Activated naive CD8-positive, alpha-beta T cell treated with anti-CD3 and anti-CD28 coated beads for 36 hours (primary cell): ENCODE measurements around the gene GPR179. TPM values are rescaled to one million over a fixed set of nuclear protein-coding genes. Genes with fewer than 3 reads are reported as not detected.

Experiments used
- DNase-seq: peaks from one replicate; pipeline ENCODE4 v3.0.0; 2021
- H3K27ac Mint-ChIP-seq: one replicate; pipeline ENCODE4 v1.8.0; 2022; ENCODE audit warnings: mild to moderate bottlenecking, moderate library complexity, mixed read lengths
- H3K27me3 Mint-ChIP-seq: one replicate; pipeline ENCODE4 v1.8.0; 2022; ENCODE audit warnings: mild to moderate bottlenecking, mixed read lengths
- H3K36me3 Mint-ChIP-seq: one replicate; pipeline ENCODE4 v1.8.0; 2021; ENCODE audit warnings: mild to moderate bottlenecking, mixed read lengths
- H3K4me1 Mint-ChIP-seq: one replicate; pipeline ENCODE4 v1.8.0; 2021; ENCODE audit warnings: mixed read lengths
- H3K4me3 Mint-ChIP-seq: one replicate; pipeline ENCODE4 v1.8.0; 2022; ENCODE audit warnings: mild to moderate bottlenecking, moderate library complexity, mixed read lengths
- H3K9me3 Mint-ChIP-seq: one replicate; pipeline ENCODE4 v1.8.0; 2022; ENCODE audit warnings: mixed read lengths
- total RNA-seq, 2 experiments: library from RNA; stranded (reverse); gene quantifications; one replicate each; pipeline ENCODE4 v1.2.3, GENCODE V29; 2021

GPR179 gene, protein sequence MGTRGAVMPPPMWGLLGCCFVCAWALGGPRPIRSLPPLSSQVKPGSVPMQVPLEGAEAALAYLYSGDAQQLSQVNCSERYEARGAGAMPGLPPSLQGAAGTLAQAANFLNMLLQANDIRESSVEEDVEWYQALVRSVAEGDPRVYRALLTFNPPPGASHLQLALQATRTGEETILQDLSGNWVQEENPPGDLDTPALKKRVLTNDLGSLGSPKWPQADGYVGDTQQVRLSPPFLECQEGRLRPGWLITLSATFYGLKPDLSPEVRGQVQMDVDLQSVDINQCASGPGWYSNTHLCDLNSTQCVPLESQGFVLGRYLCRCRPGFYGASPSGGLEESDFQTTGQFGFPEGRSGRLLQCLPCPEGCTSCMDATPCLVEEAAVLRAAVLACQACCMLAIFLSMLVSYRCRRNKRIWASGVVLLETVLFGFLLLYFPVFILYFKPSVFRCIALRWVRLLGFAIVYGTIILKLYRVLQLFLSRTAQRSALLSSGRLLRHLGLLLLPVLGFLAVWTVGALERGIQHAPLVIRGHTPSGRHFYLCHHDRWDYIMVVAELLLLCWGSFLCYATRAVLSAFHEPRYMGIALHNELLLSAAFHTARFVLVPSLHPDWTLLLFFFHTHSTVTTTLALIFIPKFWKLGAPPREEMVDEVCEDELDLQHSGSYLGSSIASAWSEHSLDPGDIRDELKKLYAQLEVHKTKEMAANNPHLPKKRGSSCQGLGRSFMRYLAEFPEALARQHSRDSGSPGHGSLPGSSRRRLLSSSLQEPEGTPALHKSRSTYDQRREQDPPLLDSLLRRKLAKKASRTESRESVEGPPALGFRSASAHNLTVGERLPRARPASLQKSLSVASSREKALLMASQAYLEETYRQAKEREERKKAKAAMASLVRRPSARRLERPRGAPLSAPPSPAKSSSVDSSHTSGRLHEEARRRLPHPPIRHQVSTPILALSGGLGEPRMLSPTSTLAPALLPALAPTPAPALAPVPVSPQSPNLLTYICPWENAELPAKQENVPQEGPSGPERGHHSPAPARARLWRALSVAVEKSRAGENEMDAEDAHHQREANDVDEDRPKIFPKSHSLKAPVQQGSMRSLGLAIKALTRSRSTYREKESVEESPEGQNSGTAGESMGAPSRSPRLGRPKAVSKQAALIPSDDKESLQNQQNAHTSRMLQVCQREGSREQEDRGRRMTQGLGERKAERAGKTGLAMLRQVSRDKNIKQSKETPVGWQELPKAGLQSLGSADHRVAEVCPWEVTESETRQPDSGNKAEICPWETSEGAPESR (N-terminal part only)
- total RNA-seq, result under 1 TPM; 0.23 to 0.34 TPM

DNA sequence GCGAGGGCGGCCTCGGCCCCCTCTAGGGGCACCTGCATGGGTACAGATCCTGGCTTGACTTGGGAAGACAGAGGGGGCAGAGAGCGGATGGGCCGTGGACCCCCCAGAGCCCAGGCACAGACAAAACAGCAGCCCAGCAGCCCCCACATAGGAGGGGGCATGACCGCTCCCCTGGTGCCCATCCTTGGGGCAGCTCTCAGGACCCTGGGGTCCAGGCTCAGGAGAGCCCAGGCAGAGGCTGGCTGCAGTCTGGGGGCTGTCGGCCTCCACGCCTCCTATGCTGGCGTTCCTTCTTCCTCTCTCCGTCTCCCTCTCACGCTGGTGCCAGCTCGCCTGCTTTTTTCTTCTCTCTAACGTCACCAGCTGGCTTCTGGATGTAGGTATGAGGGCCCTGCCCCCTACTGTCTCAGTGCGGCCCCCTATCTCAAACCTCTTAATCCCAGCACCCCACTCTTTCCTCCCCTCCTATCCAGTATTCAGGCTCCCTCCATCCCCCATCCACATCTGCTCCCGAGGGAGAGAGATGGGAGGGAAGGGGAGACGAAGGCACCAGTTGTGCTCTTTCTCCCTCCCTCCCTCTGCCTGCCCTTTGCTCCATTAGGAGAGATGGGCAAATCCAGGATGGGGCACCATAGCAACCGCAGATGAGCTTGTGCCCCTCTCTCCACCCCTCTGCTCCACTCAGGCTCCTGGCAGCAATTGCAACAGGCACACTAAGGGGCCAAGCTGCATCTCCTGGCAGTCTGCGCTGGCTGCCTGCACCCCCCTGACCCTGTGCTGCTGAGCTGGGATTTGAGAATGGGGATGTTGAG is at the start of gene GPR179:
Gene GPR179 (minus strand): TSS at position 349 of the 812 bp plus-strand sequence. CDS start 167 bp downstream, at position 182.
- H3K4me3 Mint-ChIP-seq, result no peak within 1 kb of the TSS
- H3K27me3 Mint-ChIP-seq, result no peaks in the 10 kb centered on the region
- peaks cover 1% of the 10 kb centered on the region for H3K4me1 Mint-ChIP-seq
- no peaks in the 10 kb centered on the region for H3K9me3 Mint-ChIP-seq
- H3K36me3 Mint-ChIP-seq, result no peaks in the 10 kb centered on the region
- H3K27ac Mint-ChIP-seq, result no peak within 1 kb of the TSS
- DNase-seq, result no peak

DNA sequence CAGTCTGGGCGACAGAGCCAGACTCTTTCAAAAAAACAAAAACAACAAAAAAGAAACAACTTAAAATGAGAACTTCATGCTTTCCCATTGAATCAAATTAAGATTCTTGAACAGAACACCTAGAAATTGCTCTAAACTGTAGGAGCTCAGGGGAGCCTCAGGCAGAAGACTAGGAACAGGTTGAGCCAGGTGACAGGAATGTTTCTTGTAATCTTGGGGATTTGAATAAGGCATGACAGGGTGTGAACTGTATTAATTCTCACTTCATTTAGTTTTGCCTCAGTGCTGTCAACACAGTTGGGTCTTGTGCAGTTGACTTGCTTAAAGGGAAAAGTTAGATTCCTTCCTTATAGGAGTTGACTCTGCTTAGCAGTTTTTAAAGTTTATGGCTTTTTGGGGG is 35.7 kb upstream of the GPR179 start:
- Mint-ChIP-seq H3K4me1 (no peaks in the 10 kb centered on the region), H3K27me3 (no peaks in the 10 kb centered on the region), H3K9me3 (no peaks in the 10 kb centered on the region), H3K36me3 (peaks cover 7% of the 10 kb centered on the region), H3K27ac (no peak overlapping the region), H3K4me3 (no peak overlapping the region)
- DNase-seq, result no peak

DNA sequence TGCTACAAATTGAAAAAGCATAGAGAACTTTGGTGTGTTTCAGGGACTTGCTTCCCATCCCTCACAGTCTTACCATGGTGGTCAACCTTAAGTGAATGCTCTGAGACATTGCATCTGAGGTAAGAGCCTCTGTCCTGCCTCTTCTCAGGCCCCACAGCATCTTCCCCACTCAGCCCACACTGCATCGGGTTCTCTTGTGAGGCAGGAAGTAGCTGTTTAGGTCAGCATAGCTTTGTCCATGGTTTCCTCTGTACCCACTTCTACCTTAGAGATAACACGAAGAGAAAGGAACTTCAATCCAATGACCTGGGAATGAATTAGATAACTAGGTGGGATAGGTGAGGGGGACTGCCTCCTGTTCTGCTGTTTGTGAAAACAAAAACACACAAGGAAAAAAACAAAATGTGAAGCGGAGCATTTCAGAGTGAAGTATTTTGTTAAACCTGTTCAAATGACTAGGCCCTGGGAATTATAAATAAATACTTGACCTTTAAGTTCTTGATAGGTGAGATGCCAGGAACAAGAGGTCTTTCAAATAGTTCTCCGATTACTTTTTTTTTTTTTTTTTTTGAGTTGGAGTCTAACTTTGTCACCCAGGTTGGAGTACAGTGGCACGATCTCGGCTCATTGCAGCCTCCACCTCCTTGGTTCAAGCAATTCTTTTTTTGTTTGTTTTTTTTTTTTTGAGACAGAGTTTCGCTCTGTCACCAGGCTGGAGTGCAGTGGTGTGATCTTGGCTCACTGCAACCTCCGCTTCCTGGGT is 25.5 kb upstream of the GPR179 start:
- Mint-ChIP-seq H3K27me3 (no peaks in the 10 kb centered on the region), H3K36me3 (peaks cover 25% of the 10 kb centered on the region), H3K4me3 (no peak overlapping the region), H3K9me3 (no peaks in the 10 kb centered on the region), H3K27ac (no peak overlapping the region), H3K4me1 (no peaks in the 10 kb centered on the region)
- no peak for DNase-seq

DNA sequence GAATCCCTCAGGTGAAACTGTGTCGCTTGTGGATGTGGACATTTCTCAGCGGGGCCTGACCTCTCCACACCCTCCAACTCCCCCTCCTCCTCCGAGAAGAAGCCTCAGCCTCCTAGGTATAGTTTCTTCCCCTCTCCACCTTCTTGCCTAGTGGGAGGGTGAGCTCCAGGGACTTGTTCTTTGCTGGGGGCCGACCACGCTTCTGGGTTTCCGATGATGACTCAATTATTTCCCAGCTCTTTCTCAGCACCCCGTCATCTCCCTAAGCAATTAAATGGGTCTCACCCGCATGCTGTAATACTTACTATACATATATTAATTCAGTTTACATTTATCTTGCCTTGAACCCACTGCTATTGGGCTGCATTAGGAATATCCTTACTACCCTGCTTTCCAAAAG is 21.0 kb upstream of the GPR179 start:
- H3K4me3 Mint-ChIP-seq, result no peak overlapping the region
- H3K9me3 Mint-ChIP-seq, result no peaks in the 10 kb centered on the region

DNA sequence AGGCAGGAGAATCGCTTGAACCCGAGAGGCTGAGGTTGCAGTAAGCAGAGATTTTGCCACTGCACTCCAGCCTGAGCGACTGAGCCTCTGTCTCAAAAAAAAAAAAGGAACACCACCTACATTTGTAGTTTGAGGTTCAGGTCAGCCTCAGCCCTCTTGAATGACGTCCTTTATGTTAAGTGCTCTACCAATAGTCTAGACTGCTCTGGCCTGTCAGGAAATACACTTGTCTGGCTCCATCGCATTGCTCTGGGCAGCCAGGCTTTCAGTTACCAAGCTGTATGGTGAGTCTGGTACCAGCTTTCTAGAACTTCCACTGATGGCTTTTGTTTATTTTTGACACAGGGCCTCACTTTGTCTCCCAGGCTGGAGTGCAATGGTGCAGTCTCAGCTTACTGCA is 19.3 kb upstream of the GPR179 start:
- Mint-ChIP-seq H3K27ac (no peak overlapping the region), H3K27me3 (no peaks in the 10 kb centered on the region), H3K4me1 (peaks cover 4% of the 10 kb centered on the region), H3K9me3 (no peaks in the 10 kb centered on the region), H3K36me3 (peaks cover 2% of the 10 kb centered on the region), H3K4me3 (no peak overlapping the region)
- no peak for DNase-seq

More for the DNA sequence above, 21.0 kb upstream of the GPR179 start:
- Mint-ChIP-seq H3K36me3 (peaks cover 7% of the 10 kb centered on the region), H3K4me1 (no peaks in the 10 kb centered on the region), H3K27me3 (no peaks in the 10 kb centered on the region), H3K27ac (no peak overlapping the region)
- no peak for DNase-seq

DNA sequence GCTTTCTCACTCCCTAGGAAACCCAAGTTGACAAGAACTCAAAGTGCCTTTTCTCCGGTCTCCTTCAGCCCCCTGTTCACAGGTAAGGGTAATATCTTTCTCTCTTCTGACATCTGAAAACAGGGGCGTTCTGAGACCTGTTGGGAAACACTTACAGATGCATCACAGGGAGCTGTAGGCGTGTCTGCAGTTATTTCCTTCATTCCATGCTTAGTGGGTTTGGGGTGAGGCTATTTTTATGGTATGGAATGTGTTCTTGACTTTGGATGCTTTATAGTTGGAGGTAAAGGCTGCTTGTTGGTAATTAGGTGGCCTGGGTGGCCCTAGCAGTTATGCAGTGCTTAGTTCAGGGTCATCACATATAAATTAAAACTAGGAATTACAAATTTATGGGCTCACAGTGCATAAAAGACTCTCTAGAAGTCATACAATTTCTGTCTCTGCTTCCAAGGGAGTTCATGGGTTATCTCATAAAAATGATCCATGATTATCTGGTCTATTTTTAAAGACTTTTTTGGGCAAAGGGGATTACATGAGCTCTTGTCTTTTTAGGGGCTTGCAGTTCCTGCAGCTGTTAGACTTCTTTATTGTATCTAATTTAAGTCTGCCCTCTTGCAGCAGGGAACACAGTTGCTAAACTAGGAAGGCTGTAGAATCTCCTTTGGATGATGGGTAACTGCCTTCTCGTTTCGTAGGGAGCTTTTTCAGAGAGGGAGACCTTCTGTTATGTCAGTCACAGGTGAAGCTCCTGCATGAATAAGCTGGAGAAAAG is 18.1 kb upstream of the GPR179 start:
- DNase-seq, result no peak
- H3K4me3 Mint-ChIP-seq, result no peak overlapping the region
- H3K4me1 Mint-ChIP-seq, result peaks cover 12% of the 10 kb centered on the region
- peaks cover 2% of the 10 kb centered on the region for H3K36me3 Mint-ChIP-seq
- H3K27me3 Mint-ChIP-seq, result no peaks in the 10 kb centered on the region
- H3K9me3 Mint-ChIP-seq, result no peaks in the 10 kb centered on the region
- no peak overlapping the region for H3K27ac Mint-ChIP-seq

DNA sequence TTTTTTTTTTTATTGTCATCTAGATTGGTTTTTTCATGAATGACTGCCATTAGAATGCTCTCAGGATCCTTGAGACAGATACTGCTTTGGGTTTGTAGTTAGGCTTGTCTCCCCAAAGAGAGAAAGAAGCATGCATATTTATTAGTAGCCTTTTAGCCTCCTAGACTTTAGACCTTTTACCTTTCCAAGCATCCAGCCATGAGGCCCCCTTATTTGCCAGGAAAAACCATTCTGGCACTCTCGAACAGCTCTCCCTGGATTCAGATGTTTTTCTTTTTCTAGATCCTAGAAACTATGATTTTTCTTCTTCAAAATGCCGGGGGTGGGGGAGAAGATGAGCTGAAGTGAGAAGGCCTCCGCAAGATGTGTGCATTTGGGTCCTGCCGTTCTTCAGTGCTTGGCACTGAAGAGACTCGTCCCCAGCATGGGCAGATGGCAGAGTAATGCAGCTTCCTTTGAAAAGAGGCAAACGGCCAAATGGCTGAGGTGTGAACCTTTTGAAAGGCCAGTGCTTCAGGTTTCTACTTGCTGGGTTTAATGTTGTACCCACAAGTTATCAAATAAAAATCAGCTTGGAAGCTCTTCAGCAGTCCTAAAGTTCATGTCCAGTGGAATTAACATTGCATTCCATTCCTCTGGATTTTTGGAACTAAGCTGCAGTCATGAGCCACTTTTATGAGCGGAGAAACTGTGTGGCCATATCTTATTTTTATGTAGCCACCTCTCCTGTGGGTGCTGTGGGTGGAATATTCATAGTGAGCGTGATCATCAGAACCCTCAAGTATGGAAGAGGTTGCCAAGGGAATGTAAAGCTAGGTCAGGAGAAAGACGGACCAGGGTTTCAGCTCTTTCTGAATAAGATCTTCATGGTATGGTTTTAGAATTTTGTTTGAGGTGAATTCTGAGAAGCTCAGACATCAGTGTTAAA is 15.1 kb upstream of the GPR179 start:
- H3K4me1 Mint-ChIP-seq, result peaks cover 32% of the 10 kb centered on the region
- H3K27ac Mint-ChIP-seq, result no peak overlapping the region
- DNase-seq, result no peak
- no peaks in the 10 kb centered on the region for H3K36me3 Mint-ChIP-seq
- no peaks in the 10 kb centered on the region for H3K27me3 Mint-ChIP-seq
- no peak overlapping the region for H3K4me3 Mint-ChIP-seq
- H3K9me3 Mint-ChIP-seq, result no peaks in the 10 kb centered on the region

DNA sequence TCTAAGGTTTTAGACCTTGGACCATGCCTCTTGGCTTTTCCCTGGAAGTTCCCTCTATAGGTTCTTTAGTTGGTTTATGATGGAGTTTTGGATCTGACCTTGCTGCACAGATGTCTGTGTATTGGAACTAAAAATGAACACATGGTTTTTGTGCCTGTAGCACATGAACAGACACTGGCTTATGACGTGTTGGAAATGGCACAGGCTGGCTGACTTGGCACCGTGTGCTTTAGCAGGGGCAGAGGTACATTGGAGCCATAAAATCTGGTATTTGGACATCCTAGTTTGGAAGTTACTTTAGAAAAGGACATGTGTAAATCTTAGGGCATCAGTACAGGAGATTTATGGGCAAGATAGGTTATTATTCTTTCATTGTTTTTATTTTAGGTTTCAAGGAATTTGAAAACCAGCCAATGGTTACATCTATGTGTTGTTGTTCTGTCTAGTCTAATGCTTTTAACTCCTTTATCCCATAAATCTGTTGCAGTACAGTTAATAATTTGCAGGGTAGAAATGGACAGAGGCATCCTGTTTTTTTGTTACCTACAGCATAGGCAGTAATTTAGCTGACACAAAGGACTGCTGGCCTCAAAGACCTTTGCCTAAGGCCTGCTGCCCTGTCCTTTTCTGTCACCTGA is 13.8 kb upstream of the GPR179 start:
- DNase-seq, result no peak
- Mint-ChIP-seq H3K4me3 (no peak overlapping the region), H3K36me3 (no peaks in the 10 kb centered on the region), H3K27me3 (no peaks in the 10 kb centered on the region), H3K27ac (no peak overlapping the region), H3K9me3 (no peaks in the 10 kb centered on the region), H3K4me1 (peaks cover 40% of the 10 kb centered on the region)

DNA sequence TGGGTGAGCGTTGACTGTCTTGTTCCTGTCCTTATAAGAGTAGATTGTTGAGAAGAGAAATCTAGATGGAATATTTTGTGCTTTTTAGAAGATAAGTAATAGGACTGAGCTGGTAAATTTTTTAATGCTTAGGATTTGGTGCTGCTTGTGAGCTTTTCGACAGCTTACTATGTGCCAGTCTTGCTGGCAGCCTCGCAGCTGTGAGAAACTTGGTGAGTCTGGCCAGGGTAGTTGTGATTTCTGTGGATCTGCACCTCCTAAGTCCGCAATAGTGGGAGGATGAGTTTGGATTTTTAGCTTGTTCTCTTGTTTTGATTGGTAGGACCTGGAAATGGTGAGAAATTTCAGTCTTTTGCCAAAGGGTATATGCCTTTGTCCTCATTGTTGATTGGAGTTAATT is 11.5 kb upstream of the GPR179 start:
- no peaks in the 10 kb centered on the region for H3K9me3 Mint-ChIP-seq
- H3K27ac Mint-ChIP-seq, result no peak overlapping the region
- H3K4me3 Mint-ChIP-seq, result no peak overlapping the region
- H3K4me1 Mint-ChIP-seq, result peaks cover 46% of the 10 kb centered on the region
- H3K27me3 Mint-ChIP-seq, result no peaks in the 10 kb centered on the region
- H3K36me3 Mint-ChIP-seq, result no peaks in the 10 kb centered on the region
- no peak for DNase-seq

DNA sequence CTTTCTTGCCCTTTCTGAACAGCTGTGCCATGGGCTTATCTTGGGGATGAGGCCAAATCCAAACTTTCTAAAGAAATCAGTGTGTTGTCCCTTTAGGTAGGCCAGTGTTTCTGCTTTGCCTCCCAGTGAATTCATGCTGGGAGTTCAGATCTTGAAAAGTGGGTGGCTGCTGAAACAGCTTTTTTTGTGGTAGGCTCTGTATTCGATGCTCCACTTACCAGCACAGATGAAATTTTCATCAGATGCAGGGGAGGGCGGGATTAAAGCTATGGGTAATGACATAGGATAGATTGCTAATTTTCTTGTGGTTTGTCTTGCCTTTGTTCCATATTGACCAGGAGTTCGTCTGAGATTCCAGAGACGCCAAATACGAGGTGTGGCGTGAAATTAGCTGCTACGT is 10.7 kb upstream of the GPR179 start:
- H3K9me3 Mint-ChIP-seq, result no peaks in the 10 kb centered on the region
- H3K36me3 Mint-ChIP-seq, result no peaks in the 10 kb centered on the region
- no peak for DNase-seq
- H3K4me1 Mint-ChIP-seq, result peaks cover 47% of the 10 kb centered on the region
- H3K4me3 Mint-ChIP-seq, result peak overlapping the region; percentile 26
- no peaks in the 10 kb centered on the region for H3K27me3 Mint-ChIP-seq
- no peak overlapping the region for H3K27ac Mint-ChIP-seq

DNA sequence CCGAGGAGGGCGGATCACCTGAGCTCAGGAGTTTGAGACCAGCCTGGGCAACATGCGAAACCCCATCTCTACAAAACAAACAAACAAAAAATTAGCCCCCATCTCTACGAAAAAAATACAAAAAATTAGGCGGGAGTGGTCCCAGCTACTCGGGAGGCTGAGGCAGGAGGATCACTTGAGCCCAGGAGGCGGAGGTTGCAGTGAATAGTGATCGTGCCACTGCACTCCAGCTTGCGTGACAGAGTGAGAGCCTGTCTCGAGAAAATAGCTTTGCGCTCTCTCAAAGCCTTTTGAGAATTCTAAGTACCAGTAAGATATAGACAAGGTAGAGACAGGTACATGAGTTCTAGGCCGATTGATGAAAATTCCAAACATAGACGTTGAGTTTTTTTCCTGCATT is 9.9 kb upstream of the GPR179 start:
- DNase-seq, result no peak
- Mint-ChIP-seq H3K27ac (no peak overlapping the region), H3K36me3 (no peaks in the 10 kb centered on the region), H3K4me3 (peak overlapping the region; percentile 74), H3K9me3 (no peaks in the 10 kb centered on the region), H3K4me1 (peaks cover 51% of the 10 kb centered on the region), H3K27me3 (no peaks in the 10 kb centered on the region)

DNA sequence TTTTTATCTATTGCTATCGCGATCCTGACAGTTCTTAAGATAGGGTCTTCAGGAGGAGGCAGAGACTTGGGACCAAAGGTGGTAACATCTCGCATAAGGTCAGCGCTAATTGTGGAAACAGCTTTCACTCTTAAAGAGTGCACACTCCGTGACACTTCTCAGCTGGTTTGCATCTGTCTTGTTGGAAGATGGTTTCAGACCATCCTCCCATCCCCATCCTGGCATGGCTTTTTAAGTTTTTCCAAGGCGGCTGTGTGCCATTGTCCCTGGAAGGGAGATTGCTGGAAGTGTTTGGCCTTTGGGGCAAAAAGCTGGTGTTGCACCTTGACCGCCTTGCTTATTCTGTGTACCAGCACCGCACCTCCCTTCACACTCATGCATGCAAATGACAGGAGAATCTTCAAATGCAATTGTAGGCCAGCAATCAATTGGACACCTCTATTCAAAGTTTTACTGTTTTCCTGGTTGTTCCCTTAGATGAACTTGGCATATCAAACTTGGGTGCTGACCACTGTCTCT is 9.4 kb upstream of the GPR179 start:
- Mint-ChIP-seq H3K4me1 (peaks cover 48% of the 10 kb centered on the region), H3K27me3 (no peaks in the 10 kb centered on the region), H3K36me3 (no peaks in the 10 kb centered on the region), H3K4me3 (peak overlapping the region; percentile 74), H3K9me3 (no peaks in the 10 kb centered on the region), H3K27ac (no peak overlapping the region)
- no peak for DNase-seq
